ENCODE results near the gene CACNA2D4. TPM values are rescaled to one million over a fixed set of nuclear protein-coding genes. Genes with fewer than 3 reads are reported as not detected.

The CACNA2D4 gene
- total RNA-seq, 1 donor from 2014 or later: 6.1 TPM

- DNase-seq (ENCODE audit: low spot score): no peak
- Mint-ChIP-seq H3K9me3 (no peaks in the 10 kb centered on the region), H3K4me3 (no peak overlapping the region), H3K27ac (no peak overlapping the region), H3K36me3 (ENCODE audit: low read depth) (peaks cover 5% of the 10 kb centered on the region), H3K27me3 (ENCODE audit: insufficient read depth) (no peaks in the 10 kb centered on the region), H3K4me1 (ENCODE audit: low read depth) (no peaks in the 10 kb centered on the region)
- intact Hi-C loops (cut with micrococcal nuclease): no loop called here
Measured at GRCh38 chr12:1767407-1768090, 150.9 kb downstream of the CACNA2D4 start.

GRCh38 chr12:1766110-1766509 is 152.3 kb downstream of the CACNA2D4 start:
- DNase-seq (ENCODE audit: low spot score): no peak
- Mint-ChIP-seq H3K27ac (no peak overlapping the region), H3K4me1 (ENCODE audit: low read depth) (no peaks in the 10 kb centered on the region), H3K9me3 (no peaks in the 10 kb centered on the region), H3K36me3 (ENCODE audit: low read depth) (peaks cover 8% of the 10 kb centered on the region), H3K27me3 (ENCODE audit: insufficient read depth) (no peaks in the 10 kb centered on the region), H3K4me3 (no peak overlapping the region)
- intact Hi-C loops (cut with micrococcal nuclease): no loop called here

- Mint-ChIP-seq H3K27me3 (ENCODE audit: insufficient read depth) (no peaks in the 10 kb centered on the region), H3K27ac (no peak overlapping the region), H3K9me3 (no peaks in the 10 kb centered on the region), H3K36me3 (ENCODE audit: low read depth) (peaks cover 17% of the 10 kb centered on the region), H3K4me3 (no peak overlapping the region), H3K4me1 (ENCODE audit: low read depth) (peaks cover 7% of the 10 kb centered on the region)
- no peak for DNase-seq (ENCODE audit: low spot score)
- intact Hi-C loops (cut with micrococcal nuclease): no loop called here
Measured at GRCh38 chr12:1763153-1763552, 155.3 kb downstream of the CACNA2D4 start.

- intact Hi-C loops (cut with micrococcal nuclease): no loop called here
- peaks cover 22% of the 10 kb centered on the region for H3K36me3 Mint-ChIP-seq (ENCODE audit: low read depth)
- no peak for DNase-seq (ENCODE audit: low spot score)
- H3K9me3 Mint-ChIP-seq: no peaks in the 10 kb centered on the region
- no peak overlapping the region for H3K4me3 Mint-ChIP-seq
- no peak overlapping the region for H3K27ac Mint-ChIP-seq
- no peaks in the 10 kb centered on the region for H3K27me3 Mint-ChIP-seq (ENCODE audit: insufficient read depth)
- peaks cover 7% of the 10 kb centered on the region for H3K4me1 Mint-ChIP-seq (ENCODE audit: low read depth)
Measured at GRCh38 chr12:1761857-1762256, 156.6 kb downstream of the CACNA2D4 start.

GRCh38 chr12:1760566-1761382 is 157.7 kb downstream of the CACNA2D4 start:
- H3K9me3 Mint-ChIP-seq: no peaks in the 10 kb centered on the region
- no peak for DNase-seq (ENCODE audit: low spot score)
- H3K4me1 Mint-ChIP-seq (ENCODE audit: low read depth): peaks cover 7% of the 10 kb centered on the region
- intact Hi-C loops (cut with micrococcal nuclease): no loop called here
- no peak overlapping the region for H3K27ac Mint-ChIP-seq
- H3K4me3 Mint-ChIP-seq: no peak overlapping the region
- no peaks in the 10 kb centered on the region for H3K27me3 Mint-ChIP-seq (ENCODE audit: insufficient read depth)
- peaks cover 27% of the 10 kb centered on the region for H3K36me3 Mint-ChIP-seq (ENCODE audit: low read depth)

GRCh38 chr12:1758887-1759286 is 159.6 kb downstream of the CACNA2D4 start:
- H3K27me3 Mint-ChIP-seq (ENCODE audit: insufficient read depth): no peaks in the 10 kb centered on the region
- intact Hi-C loops (cut with micrococcal nuclease): no loop called here
- H3K9me3 Mint-ChIP-seq: no peaks in the 10 kb centered on the region
- H3K4me3 Mint-ChIP-seq: no peak overlapping the region
- H3K36me3 Mint-ChIP-seq (ENCODE audit: low read depth): peaks cover 26% of the 10 kb centered on the region
- peaks cover 7% of the 10 kb centered on the region for H3K4me1 Mint-ChIP-seq (ENCODE audit: low read depth)
- DNase-seq (ENCODE audit: low spot score): no peak
- H3K27ac Mint-ChIP-seq: no peak overlapping the region

GRCh38 chr12:1758376-1758775 is 160.1 kb downstream of the CACNA2D4 start:
- no peaks in the 10 kb centered on the region for H3K9me3 Mint-ChIP-seq
- DNase-seq (ENCODE audit: low spot score): no peak
- H3K27ac Mint-ChIP-seq: no peak overlapping the region
- H3K27me3 Mint-ChIP-seq (ENCODE audit: insufficient read depth): no peaks in the 10 kb centered on the region
- peaks cover 7% of the 10 kb centered on the region for H3K4me1 Mint-ChIP-seq (ENCODE audit: low read depth)
- no peak overlapping the region for H3K4me3 Mint-ChIP-seq
- intact Hi-C loops (cut with micrococcal nuclease): no loop called here
- H3K36me3 Mint-ChIP-seq (ENCODE audit: low read depth): peaks cover 26% of the 10 kb centered on the region

- Mint-ChIP-seq H3K36me3 (ENCODE audit: low read depth) (peaks cover 32% of the 10 kb centered on the region), H3K4me1 (ENCODE audit: low read depth) (peaks cover 8% of the 10 kb centered on the region), H3K9me3 (peaks cover 32% of the 10 kb centered on the region), H3K4me3 (no peak overlapping the region), H3K27me3 (ENCODE audit: insufficient read depth) (no peaks in the 10 kb centered on the region), H3K27ac (no peak overlapping the region)
- DNase-seq (ENCODE audit: low spot score): no peak
- intact Hi-C loops (cut with micrococcal nuclease): no loop called here
Measured at GRCh38 chr12:1750300-1750699, 168.2 kb downstream of the CACNA2D4 start.

- intact Hi-C loops (cut with micrococcal nuclease): no loop called here
- Mint-ChIP-seq H3K27me3 (ENCODE audit: insufficient read depth) (no peaks in the 10 kb centered on the region), H3K4me1 (ENCODE audit: low read depth) (peaks cover 8% of the 10 kb centered on the region), H3K4me3 (no peak overlapping the region), H3K9me3 (peaks cover 33% of the 10 kb centered on the region), H3K27ac (no peak overlapping the region), H3K36me3 (ENCODE audit: low read depth) (peaks cover 31% of the 10 kb centered on the region)
- no peak for DNase-seq (ENCODE audit: low spot score)
Measured at GRCh38 chr12:1749019-1749418, 169.4 kb downstream of the CACNA2D4 start.

- Mint-ChIP-seq H3K4me1 (ENCODE audit: low read depth) (peaks cover 8% of the 10 kb centered on the region), H3K27ac (no peak overlapping the region), H3K4me3 (no peak overlapping the region), H3K36me3 (ENCODE audit: low read depth) (peaks cover 31% of the 10 kb centered on the region), H3K9me3 (peaks cover 33% of the 10 kb centered on the region), H3K27me3 (ENCODE audit: insufficient read depth) (no peaks in the 10 kb centered on the region)
- DNase-seq (ENCODE audit: low spot score): no peak
- intact Hi-C loops (cut with micrococcal nuclease): no loop called here
Measured at GRCh38 chr12:1747609-1748008, 170.8 kb downstream of the CACNA2D4 start.

GRCh38 chr12:1744932-1745331 is 173.5 kb downstream of the CACNA2D4 start:
- peaks cover 31% of the 10 kb centered on the region for H3K36me3 Mint-ChIP-seq (ENCODE audit: low read depth)
- no peak overlapping the region for H3K4me3 Mint-ChIP-seq
- no peak overlapping the region for H3K27ac Mint-ChIP-seq
- peaks cover 33% of the 10 kb centered on the region for H3K9me3 Mint-ChIP-seq
- intact Hi-C loops (cut with micrococcal nuclease): no loop called here
- no peak for DNase-seq (ENCODE audit: low spot score)
- H3K27me3 Mint-ChIP-seq (ENCODE audit: insufficient read depth): no peaks in the 10 kb centered on the region
- H3K4me1 Mint-ChIP-seq (ENCODE audit: low read depth): peaks cover 15% of the 10 kb centered on the region
